Liver (tissue), 9 donors: ENCODE measurements around the gene MFAP3L. TPM values are rescaled to one million over a fixed set of nuclear protein-coding genes. Genes with fewer than 3 reads are reported as not detected.

Experiments
- DNase-seq: peaks from one replicate; pipeline ENCODE4 v3.0.0-alpha.2; 2017; ENCODE audit warnings: low spot score
- H3K27ac ChIP-seq, 2 donors: one replicate each; pipeline ENCODE4 v1.7.0; 2013; ENCODE audit warnings: inconsistent platforms in 2 of 2, low read length in 2 of 2, control low read depth in 1 of 2, low read depth in 1 of 2, mild to moderate bottlenecking in 1 of 2
- H3K27me3 ChIP-seq, 4 donors: one replicate each; pipeline versions ENCODE4 v1.6.1 to v1.7.0; 2013; ENCODE audit warnings: low read length in 3 of 4, inconsistent platforms in 1 of 4, mild to moderate bottlenecking in 1 of 4, moderate library complexity in 1 of 4; ENCODE audit not compliant: control insufficient read depth in 4 of 4, insufficient read depth in 4 of 4
- H3K36me3 ChIP-seq, 4 donors: one replicate each; pipeline versions ENCODE4 v1.6.1 to v1.7.0; 2013; ENCODE audit warnings: low read length in 3 of 4, mild to moderate bottlenecking in 3 of 4, low read depth in 1 of 4, moderate library complexity in 1 of 4; ENCODE audit not compliant: control insufficient read depth in 4 of 4, insufficient read depth in 3 of 4
- H3K4me1 ChIP-seq, 4 donors: one replicate each; pipeline versions ENCODE4 v1.6.1 to v1.7.0; 2013; ENCODE audit warnings: low read length in 3 of 4, mild to moderate bottlenecking in 3 of 4, moderate library complexity in 1 of 4; ENCODE audit not compliant: control insufficient read depth in 4 of 4, insufficient read depth in 4 of 4
- H3K4me3 ChIP-seq, 3 donors: one replicate each; pipeline versions ENCODE4 v1.6.1 to v1.7.0; 2013; ENCODE audit warnings: low read length in 3 of 3, control low read depth in 1 of 3, low read depth in 1 of 3, mild to moderate bottlenecking in 1 of 3
- H3K9ac ChIP-seq, 2 donors: one replicate each; pipeline ENCODE4 v1.7.0; 2013; ENCODE audit warnings: low read length in 2 of 2, mild to moderate bottlenecking in 2 of 2, moderate library complexity in 2 of 2, control low read depth in 1 of 2, low read depth in 1 of 2
- H3K9me3 ChIP-seq, 4 donors: one replicate each; pipeline versions ENCODE4 v1.6.1 to v1.7.0; 2013; ENCODE audit warnings: low read length in 3 of 4; ENCODE audit not compliant: control insufficient read depth in 4 of 4
- EGR1 ChIP-seq, 2 donors: IDR thresholded peaks; 2 replicates each; pipeline ENCODE4 v1.6.1; 2016 to 2018; ENCODE audit warnings: antibody characterized with exemption in 2 of 2, low read depth in 2 of 2
- FOXA1 ChIP-seq: IDR thresholded peaks from 2 replicates; pipeline ENCODE4 v1.6.1; 2016; ENCODE audit warnings: antibody characterized with exemption
- FOXA2 ChIP-seq: IDR thresholded peaks from 2 replicates; pipeline ENCODE4 v1.6.1; 2016; ENCODE audit warnings: antibody characterized with exemption
- GABPA ChIP-seq, 2 donors: IDR thresholded peaks in 1 of 2; conservative IDR thresholded peaks in 1 of 2; 2 replicates each; pipeline ENCODE4 v1.6.1; 2016; ENCODE audit warnings: antibody characterized with exemption in 2 of 2, mild to moderate bottlenecking in 1 of 2, moderate library complexity in 1 of 2
- HNF4A ChIP-seq, 2 donors: conservative IDR thresholded peaks; 2 replicates each; pipeline ENCODE4 v1.6.1; 2016; ENCODE audit warnings: antibody characterized with exemption in 2 of 2, mild to moderate bottlenecking in 2 of 2
- HNF4G ChIP-seq: IDR thresholded peaks from 2 replicates; pipeline ENCODE4 v1.6.1; 2016; ENCODE audit warnings: antibody characterized with exemption
- JUND ChIP-seq, 2 donors: IDR thresholded peaks; 2 replicates each; pipeline ENCODE4 v1.6.1; 2016; ENCODE audit warnings: antibody characterized with exemption in 2 of 2
- NR2F2 ChIP-seq: IDR thresholded peaks from 2 replicates; pipeline ENCODE4 v1.6.1; 2016; ENCODE audit warnings: antibody characterized with exemption
- RAD21 ChIP-seq, 2 donors: IDR thresholded peaks; 2 replicates each; pipeline ENCODE4 v1.6.1; 2016; ENCODE audit warnings: antibody characterized with exemption in 2 of 2, mild to moderate bottlenecking in 2 of 2
- RXRA ChIP-seq, 2 donors: IDR thresholded peaks; 2 replicates each; pipeline ENCODE4 v1.6.1; 2017 to 2018; ENCODE audit warnings: antibody characterized with exemption in 2 of 2, mild to moderate bottlenecking in 1 of 2
- SP1 ChIP-seq: IDR thresholded peaks from 2 replicates; pipeline ENCODE4 v1.6.1; 2018; ENCODE audit warnings: antibody characterized with exemption, mild to moderate bottlenecking
- TAF1 ChIP-seq: conservative IDR thresholded peaks from 2 replicates; pipeline ENCODE4 v1.6.1; 2016; ENCODE audit warnings: antibody characterized with exemption, mild to moderate bottlenecking
- YY1 ChIP-seq: IDR thresholded peaks from 2 replicates; pipeline ENCODE4 v1.6.1; 2016; ENCODE audit warnings: antibody characterized with exemption, mild to moderate bottlenecking
- WGBS: extraction: QIAGEN DNeasy Blood & Tissue Kit; methylation state at CpG from one replicate; pipeline ENCODE4 v1.1.7; 2013; 5-methylcytosine and 5-hydroxymethylcytosine counted together
- polyA plus RNA-seq, 2 donors: library from polyadenylated mRNA; stranded (reverse) in 1 of 2; unstranded in 1 of 2; fragments of 200-250 nt in 1 of 2; fragments of >200 nt in 1 of 2; fragmentation: Nextera tagmentation in 1 of 2; extraction: Ambion mirVana in 1 of 2; gene quantifications; one replicate each; pipeline versions ENCODE4 v1.2.1 to v1.2.3, GENCODE V29; 2013 to 2015
- total RNA-seq, 2 donors: library from RNA; depleted of rRNA; stranded (reverse); fragments of >200 nt; gene quantifications; one replicate each; pipeline ENCODE4 v1.2.3, GENCODE V29; 2014
- TF ChIP-seq, protein P1 (sequence below): IDR thresholded peaks from 2 replicates; pipeline ENCODE4 v1.6.1; 2016; ENCODE audit warnings: antibody characterized with exemption, mild to moderate bottlenecking
- TF ChIP-seq, protein P2 (sequence below): fragments of 150-350 bp; IDR thresholded peaks from 2 replicates; pipeline ENCODE4 v1.5.1; 2017; ENCODE audit warnings: improper control_type of control experiment, low read depth, low read length; ENCODE audit not compliant: missing input control
- TF ChIP-seq, protein P3 (sequence below): IDR thresholded peaks from 2 replicates; pipeline ENCODE4 v1.6.1; 2016; ENCODE audit warnings: antibody characterized with exemption
- TF ChIP-seq, protein P4 (sequence below): IDR thresholded peaks from 2 replicates; pipeline ENCODE4 v1.6.1; 2016; ENCODE audit warnings: antibody characterized with exemption
- TF ChIP-seq, protein P5 (sequence below): IDR thresholded peaks from 2 replicates; pipeline ENCODE4 v1.6.1; 2016; ENCODE audit warnings: antibody characterized with exemption
- donor health status: healthy.
- donor health status: healthy.
- donor health status: healthy.
- donor health status: healthy.
- donor health status: healthy.

The MFAP3L gene
- total and polyA plus RNA-seq, 4 donors: 16.5 to 102 (median 18.5) TPM

DNA sequence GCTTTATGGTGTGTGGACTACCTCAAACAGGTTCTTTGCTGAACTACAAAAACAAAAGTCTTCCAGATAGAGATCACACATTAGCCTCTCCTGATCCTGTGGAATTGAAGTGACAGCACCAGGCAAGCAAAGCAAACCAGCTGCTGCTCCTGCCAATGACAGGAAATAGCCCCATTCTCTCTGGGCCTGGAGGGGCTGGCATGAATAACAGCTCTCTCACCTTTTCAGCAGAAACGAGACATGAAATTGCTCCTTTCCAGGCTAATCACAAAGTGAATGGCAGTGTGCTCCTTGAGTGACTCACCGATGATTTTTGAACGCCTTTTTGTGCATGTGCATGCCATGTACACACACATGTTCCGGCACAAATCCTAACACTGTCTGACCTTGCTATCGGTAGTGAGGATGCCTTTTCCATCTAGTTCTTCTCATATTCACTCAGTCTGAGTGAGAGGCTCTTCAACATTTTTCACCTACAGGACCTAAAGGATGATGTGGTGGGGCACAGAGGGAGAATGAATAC, 24.4 kb downstream of the MFAP3L start:
- no peaks in the 10 kb centered on the region for H3K9me3 ChIP-seq
- no peak overlapping the region for H3K4me3 ChIP-seq
- no peaks in the 10 kb centered on the region for H3K4me1 ChIP-seq
- peaks cover 0 to 3% (median under 1%) of the 10 kb centered on the region in 4 donors for H3K36me3 ChIP-seq
- H3K27ac ChIP-seq: no peak overlapping the region
- DNase-seq: no peak
- WGBS: 88% methylated on average over 5 of the region's 5 CpGs
- no peaks in the 10 kb centered on the region for H3K27me3 ChIP-seq
- no peak overlapping the region for H3K9ac ChIP-seq
- TF ChIP-seq SP1 (no peak), RXRA (IDR thresholded peaks at IDR 0.05) (no peak), JUND (IDR thresholded peaks at IDR 0.05) (no peak), YY1 (no peak), HNF4G (no peak), FOXA1 (no peak), TAF1 (no peak), NR2F2 (no peak), GABPA (IDR thresholded peaks at IDR 0.05 in 1 of 2, conservative IDR thresholded peaks at IDR 0.05 in 1 of 2) (no peak), HNF4A (conservative IDR thresholded peaks at IDR 0.05) (no peak), EGR1 (IDR thresholded peaks at IDR 0.05; ENCODE audit: low read depth in 2 of 2) (no peak), FOXA2 (no peak), RAD21 (IDR thresholded peaks at IDR 0.05) (no peak)
- TF ChIP-seq, protein P1, sequence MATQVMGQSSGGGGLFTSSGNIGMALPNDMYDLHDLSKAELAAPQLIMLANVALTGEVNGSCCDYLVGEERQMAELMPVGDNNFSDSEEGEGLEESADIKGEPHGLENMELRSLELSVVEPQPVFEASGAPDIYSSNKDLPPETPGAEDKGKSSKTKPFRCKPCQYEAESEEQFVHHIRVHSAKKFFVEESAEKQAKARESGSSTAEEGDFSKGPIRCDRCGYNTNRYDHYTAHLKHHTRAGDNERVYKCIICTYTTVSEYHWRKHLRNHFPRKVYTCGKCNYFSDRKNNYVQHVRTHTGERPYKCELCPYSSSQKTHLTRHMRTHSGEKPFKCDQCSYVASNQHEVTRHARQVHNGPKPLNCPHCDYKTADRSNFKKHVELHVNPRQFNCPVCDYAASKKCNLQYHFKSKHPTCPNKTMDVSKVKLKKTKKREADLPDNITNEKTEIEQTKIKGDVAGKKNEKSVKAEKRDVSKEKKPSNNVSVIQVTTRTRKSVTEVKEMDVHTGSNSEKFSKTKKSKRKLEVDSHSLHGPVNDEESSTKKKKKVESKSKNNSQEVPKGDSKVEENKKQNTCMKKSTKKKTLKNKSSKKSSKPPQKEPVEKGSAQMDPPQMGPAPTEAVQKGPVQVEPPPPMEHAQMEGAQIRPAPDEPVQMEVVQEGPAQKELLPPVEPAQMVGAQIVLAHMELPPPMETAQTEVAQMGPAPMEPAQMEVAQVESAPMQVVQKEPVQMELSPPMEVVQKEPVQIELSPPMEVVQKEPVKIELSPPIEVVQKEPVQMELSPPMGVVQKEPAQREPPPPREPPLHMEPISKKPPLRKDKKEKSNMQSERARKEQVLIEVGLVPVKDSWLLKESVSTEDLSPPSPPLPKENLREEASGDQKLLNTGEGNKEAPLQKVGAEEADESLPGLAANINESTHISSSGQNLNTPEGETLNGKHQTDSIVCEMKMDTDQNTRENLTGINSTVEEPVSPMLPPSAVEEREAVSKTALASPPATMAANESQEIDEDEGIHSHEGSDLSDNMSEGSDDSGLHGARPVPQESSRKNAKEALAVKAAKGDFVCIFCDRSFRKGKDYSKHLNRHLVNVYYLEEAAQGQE: no peak
- TF ChIP-seq, protein P2, sequence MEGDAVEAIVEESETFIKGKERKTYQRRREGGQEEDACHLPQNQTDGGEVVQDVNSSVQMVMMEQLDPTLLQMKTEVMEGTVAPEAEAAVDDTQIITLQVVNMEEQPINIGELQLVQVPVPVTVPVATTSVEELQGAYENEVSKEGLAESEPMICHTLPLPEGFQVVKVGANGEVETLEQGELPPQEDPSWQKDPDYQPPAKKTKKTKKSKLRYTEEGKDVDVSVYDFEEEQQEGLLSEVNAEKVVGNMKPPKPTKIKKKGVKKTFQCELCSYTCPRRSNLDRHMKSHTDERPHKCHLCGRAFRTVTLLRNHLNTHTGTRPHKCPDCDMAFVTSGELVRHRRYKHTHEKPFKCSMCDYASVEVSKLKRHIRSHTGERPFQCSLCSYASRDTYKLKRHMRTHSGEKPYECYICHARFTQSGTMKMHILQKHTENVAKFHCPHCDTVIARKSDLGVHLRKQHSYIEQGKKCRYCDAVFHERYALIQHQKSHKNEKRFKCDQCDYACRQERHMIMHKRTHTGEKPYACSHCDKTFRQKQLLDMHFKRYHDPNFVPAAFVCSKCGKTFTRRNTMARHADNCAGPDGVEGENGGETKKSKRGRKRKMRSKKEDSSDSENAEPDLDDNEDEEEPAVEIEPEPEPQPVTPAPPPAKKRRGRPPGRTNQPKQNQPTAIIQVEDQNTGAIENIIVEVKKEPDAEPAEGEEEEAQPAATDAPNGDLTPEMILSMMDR: no peak
- TF ChIP-seq, protein P3, sequence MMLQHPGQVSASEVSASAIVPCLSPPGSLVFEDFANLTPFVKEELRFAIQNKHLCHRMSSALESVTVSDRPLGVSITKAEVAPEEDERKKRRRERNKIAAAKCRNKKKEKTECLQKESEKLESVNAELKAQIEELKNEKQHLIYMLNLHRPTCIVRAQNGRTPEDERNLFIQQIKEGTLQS: no peak
- TF ChIP-seq, protein P4, sequence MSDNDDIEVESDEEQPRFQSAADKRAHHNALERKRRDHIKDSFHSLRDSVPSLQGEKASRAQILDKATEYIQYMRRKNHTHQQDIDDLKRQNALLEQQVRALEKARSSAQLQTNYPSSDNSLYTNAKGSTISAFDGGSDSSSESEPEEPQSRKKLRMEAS: no peak
- TF ChIP-seq, protein P5, sequence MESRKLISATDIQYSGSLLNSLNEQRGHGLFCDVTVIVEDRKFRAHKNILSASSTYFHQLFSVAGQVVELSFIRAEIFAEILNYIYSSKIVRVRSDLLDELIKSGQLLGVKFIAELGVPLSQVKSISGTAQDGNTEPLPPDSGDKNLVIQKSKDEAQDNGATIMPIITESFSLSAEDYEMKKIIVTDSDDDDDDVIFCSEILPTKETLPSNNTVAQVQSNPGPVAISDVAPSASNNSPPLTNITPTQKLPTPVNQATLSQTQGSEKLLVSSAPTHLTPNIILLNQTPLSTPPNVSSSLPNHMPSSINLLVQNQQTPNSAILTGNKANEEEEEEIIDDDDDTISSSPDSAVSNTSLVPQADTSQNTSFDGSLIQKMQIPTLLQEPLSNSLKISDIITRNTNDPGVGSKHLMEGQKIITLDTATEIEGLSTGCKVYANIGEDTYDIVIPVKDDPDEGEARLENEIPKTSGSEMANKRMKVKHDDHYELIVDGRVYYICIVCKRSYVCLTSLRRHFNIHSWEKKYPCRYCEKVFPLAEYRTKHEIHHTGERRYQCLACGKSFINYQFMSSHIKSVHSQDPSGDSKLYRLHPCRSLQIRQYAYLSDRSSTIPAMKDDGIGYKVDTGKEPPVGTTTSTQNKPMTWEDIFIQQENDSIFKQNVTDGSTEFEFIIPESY: no peak
